ENCODE measurements around the gene STX8.

GRCh38 chr17:9236286-9237052 is 339.2 kb downstream of the STX8 start:
- TF ChIP-seq CTCF (IDR thresholded peaks at IDR 0.05; ENCODE audit: low read depth, low read length) (no peak), EZH2phosphoT487 (IDR thresholded peaks at IDR 0.05; ENCODE audit: low read depth) (no peak)
